ENCODE measurements around the gene PPTC7.
A peak's percentile ranks its signal among the peaks of the same experiment; 100 is the strongest.

PPTC7 gene

GRCh38 chr12:110581931-110582275 lies 1.2 kb downstream of the PPTC7 start:
- no peak for TF ChIP-seq USF1 (IDR thresholded peaks at IDR 0.05)
- no peak for TF ChIP-seq EP300 (IDR thresholded peaks at IDR 0.05; ENCODE audit: borderline replicate concordance)
- no peak for TF ChIP-seq FOXM1 (IDR thresholded peaks at IDR 0.05; ENCODE audit: borderline replicate concordance, low read depth)
- no peak for TF ChIP-seq CREB1 (IDR thresholded peaks at IDR 0.05; ENCODE audit: low read depth)
- TF ChIP-seq ZBTB7A (IDR thresholded peaks at IDR 0.05; ENCODE audit: low read depth): no peak
- no peak for TF ChIP-seq NFIC (IDR thresholded peaks at IDR 0.05)
- TF ChIP-seq YY1 (IDR thresholded peaks at IDR 0.05; ENCODE audit: low read depth): no peak
- TF ChIP-seq REST (IDR thresholded peaks at IDR 0.05; ENCODE audit: low read depth): no peak
- no peak for TF ChIP-seq EGR1 (IDR thresholded peaks at IDR 0.05)
- no peak for TF ChIP-seq MAX (IDR thresholded peaks at IDR 0.05)
- TF ChIP-seq TAF1 (IDR thresholded peaks at IDR 0.05; ENCODE audit: low read depth): no peak
- TF ChIP-seq TEAD4 (IDR thresholded peaks at IDR 0.05): no peak
- no peak for TF ChIP-seq CEBPB (IDR thresholded peaks at IDR 0.05)
- TF ChIP-seq TCF12 (IDR thresholded peaks at IDR 0.05; ENCODE audit: low read depth): no peak
- no peak for TF ChIP-seq RAD21 (IDR thresholded peaks at IDR 0.05; ENCODE audit: low read depth)

- no peak for TF ChIP-seq EGR1 (IDR thresholded peaks at IDR 0.05)
- no peak for TF ChIP-seq EP300 (IDR thresholded peaks at IDR 0.05; ENCODE audit: borderline replicate concordance)
- no peak for TF ChIP-seq TEAD4 (IDR thresholded peaks at IDR 0.05)
- no peak for TF ChIP-seq TAF1 (IDR thresholded peaks at IDR 0.05; ENCODE audit: low read depth)
- no peak for TF ChIP-seq USF1 (IDR thresholded peaks at IDR 0.05)
- no peak for TF ChIP-seq MAX (IDR thresholded peaks at IDR 0.05)
- no peak for TF ChIP-seq YY1 (IDR thresholded peaks at IDR 0.05; ENCODE audit: low read depth)
- no peak for TF ChIP-seq FOXM1 (IDR thresholded peaks at IDR 0.05; ENCODE audit: borderline replicate concordance, low read depth)
- no peak for TF ChIP-seq CEBPB (IDR thresholded peaks at IDR 0.05)
- no peak for TF ChIP-seq NFIC (IDR thresholded peaks at IDR 0.05)
- TF ChIP-seq TCF12 (IDR thresholded peaks at IDR 0.05; ENCODE audit: low read depth): no peak
- no peak for TF ChIP-seq CREB1 (IDR thresholded peaks at IDR 0.05; ENCODE audit: low read depth)
- TF ChIP-seq RAD21 (IDR thresholded peaks at IDR 0.05; ENCODE audit: low read depth): no peak
- TF ChIP-seq REST (IDR thresholded peaks at IDR 0.05; ENCODE audit: low read depth): no peak
- TF ChIP-seq ZBTB7A (IDR thresholded peaks at IDR 0.05; ENCODE audit: low read depth): no peak
These were observed 3.4 kb downstream of the PPTC7 start for GRCh38 chr12:110579535-110580253.

- TF ChIP-seq TAF1 (IDR thresholded peaks at IDR 0.05; ENCODE audit: low read depth) (no peak), TEAD4 (IDR thresholded peaks at IDR 0.05) (no peak)
These were observed 4.2 kb downstream of the PPTC7 start for GRCh38 chr12:110578694-110579534.

GRCh38 chr12:110577864-110578693 lies 5.0 kb downstream of the PPTC7 start:
- TF ChIP-seq CEBPB (IDR thresholded peaks at IDR 0.05) (0 out of 2 replicates have a peak, but pooled peaks have one; percentile 39), RAD21 (IDR thresholded peaks at IDR 0.05; ENCODE audit: low read depth) (no peak)

GRCh38 chr12:110576504-110576903 lies 6.6 kb downstream of the PPTC7 start:
- TF ChIP-seq USF1 (IDR thresholded peaks at IDR 0.05) (no peak), YY1 (IDR thresholded peaks at IDR 0.05; ENCODE audit: low read depth) (no peak), REST (IDR thresholded peaks at IDR 0.05; ENCODE audit: low read depth) (no peak), TEAD4 (IDR thresholded peaks at IDR 0.05) (no peak), CREB1 (IDR thresholded peaks at IDR 0.05; ENCODE audit: low read depth) (no peak), EGR1 (IDR thresholded peaks at IDR 0.05) (no peak)

Measured in Ishikawa (cell line).